GM19372 (cell line): ENCODE measurements around the gene NEMP1.
"Not testable (repeated sequence)": the region's sequence is repeated elsewhere in the genome, so short reads cannot be mapped to it uniquely, and the experiment has no call there.

Experiments used
- ATAC-seq: cut with Tn5 transposase; IDR thresholded peaks from one replicate; pipeline ENCODE4 v1.9.1; 2021; ENCODE audit warnings: mild to moderate bottlenecking, low read depth, moderate library complexity; ENCODE audit not compliant: unreplicated experiment

Gene NEMP1

GRCh38 chr12:57057067-57057751, 21.4 kb downstream of the NEMP1 start:
- no peak for ATAC-seq

GRCh38 chr12:57055824-57056223, 22.8 kb downstream of the NEMP1 start:
- no peak for ATAC-seq

GRCh38 chr12:57053901-57054300, 24.7 kb downstream of the NEMP1 start:
- ATAC-seq: not testable (repeated sequence)

GRCh38 chr12:57053146-57053545, 25.4 kb downstream of the NEMP1 start:
- not testable (repeated sequence) for ATAC-seq

GRCh38 chr12:57051011-57051410, 27.6 kb downstream of the NEMP1 start:
- no peak for ATAC-seq

- no peak for ATAC-seq
Observed at GRCh38 chr12:57049890-57050289, 28.7 kb downstream of the NEMP1 start, which contains the start of gene MYO1A. Gene MYO1A (minus strand): TSS chr12:57050129. CDS start chr12:57048323, 1,806 bp downstream.

- no peak for ATAC-seq
Observed at GRCh38 chr12:57049119-57049446, 29.5 kb downstream of the NEMP1 start.

- ATAC-seq: no peak
Observed at GRCh38 chr12:57048423-57049118, 30.0 kb downstream of the NEMP1 start.

- ATAC-seq: no peak
Observed at GRCh38 chr12:57047981-57048380, 30.6 kb downstream of the NEMP1 start.

- ATAC-seq: no peak
Observed at GRCh38 chr12:57046947-57047890, 31.4 kb downstream of the NEMP1 start.

GRCh38 chr12:57046086-57046791, 32.4 kb downstream of the NEMP1 start:
- no peak for ATAC-seq

- no peak for ATAC-seq
Observed at GRCh38 chr12:57044889-57045288, 33.7 kb downstream of the NEMP1 start.

GRCh38 chr12:57044468-57044867, 34.1 kb downstream of the NEMP1 start:
- no peak for ATAC-seq

GRCh38 chr12:57042695-57043094, 35.9 kb downstream of the NEMP1 start:
- ATAC-seq: no peak

- no peak for ATAC-seq
Observed at GRCh38 chr12:57040750-57041149, 37.8 kb downstream of the NEMP1 start.

GRCh38 chr12:57040211-57040610, 38.4 kb downstream of the NEMP1 start:
- no peak for ATAC-seq

- no peak for ATAC-seq
Observed at GRCh38 chr12:57039016-57039798, 39.4 kb downstream of the NEMP1 start.

- ATAC-seq: no peak
Observed at GRCh38 chr12:57037264-57037663, 41.3 kb downstream of the NEMP1 start.

- no peak for ATAC-seq
Observed at GRCh38 chr12:57033431-57033830, 45.2 kb downstream of the NEMP1 start.

- no peak for ATAC-seq
Observed at GRCh38 chr12:57031789-57032188, 46.8 kb downstream of the NEMP1 start.
